SHP77 treated with DMSO at 0.1 percent for 48 hours (cell line): ENCODE results near the gene LRP10.

Experiments used
- DNase-seq: peaks from one replicate; lab custom pipeline; 2025; lab: John Stamatoyannopoulos, UW

LRP10 gene

GRCh38 chr14:22919601-22919921 is 48.0 kb downstream of the LRP10 start:
- DNase-seq = no peak

DNA sequence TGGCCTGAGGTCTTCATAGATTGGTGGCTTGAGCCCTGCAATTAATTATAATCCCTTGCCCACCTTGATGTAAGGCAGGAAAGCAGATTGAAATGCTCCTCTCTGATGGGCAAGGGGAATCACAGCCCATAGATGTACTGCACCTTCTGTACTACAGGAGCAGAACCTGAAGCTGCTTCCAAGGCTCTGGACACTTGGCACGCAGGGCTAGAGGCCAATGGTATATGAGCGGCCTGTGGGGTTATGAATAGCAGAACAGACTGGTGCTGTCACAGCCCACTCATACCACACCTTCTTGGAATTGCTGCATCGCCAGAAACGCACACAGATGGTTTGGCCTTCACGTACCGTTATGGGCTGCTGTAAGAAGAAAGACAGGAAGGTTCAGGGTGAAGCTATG is 49.2 kb downstream of the LRP10 start:
- no peak for DNase-seq

GRCh38 chr14:22922294-22922693 is 50.8 kb downstream of the LRP10 start:
- DNase-seq = no peak

DNA sequence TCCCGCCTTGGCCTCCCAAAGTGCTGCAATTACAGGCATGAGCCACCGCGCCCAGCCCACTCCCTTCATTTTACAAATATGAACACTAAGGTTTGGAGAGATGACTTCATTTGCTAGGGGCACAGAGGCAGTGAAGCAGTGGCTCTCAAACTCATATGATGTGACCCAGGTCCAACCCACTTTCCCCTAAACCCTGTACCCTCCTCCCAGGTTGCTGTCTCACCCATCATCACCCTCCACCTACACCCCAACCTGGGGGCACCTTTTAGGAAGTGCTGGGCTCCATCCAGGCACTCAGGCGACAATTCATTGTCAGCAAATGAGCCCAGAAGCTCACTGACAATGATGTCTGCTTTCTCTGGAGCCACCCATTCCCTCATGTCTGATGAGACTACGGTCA is 52.2 kb downstream of the LRP10 start:
- no peak for DNase-seq

- no peak for DNase-seq
Measured at GRCh38 chr14:22925513-22925912, 54.0 kb downstream of the LRP10 start.

DNA sequence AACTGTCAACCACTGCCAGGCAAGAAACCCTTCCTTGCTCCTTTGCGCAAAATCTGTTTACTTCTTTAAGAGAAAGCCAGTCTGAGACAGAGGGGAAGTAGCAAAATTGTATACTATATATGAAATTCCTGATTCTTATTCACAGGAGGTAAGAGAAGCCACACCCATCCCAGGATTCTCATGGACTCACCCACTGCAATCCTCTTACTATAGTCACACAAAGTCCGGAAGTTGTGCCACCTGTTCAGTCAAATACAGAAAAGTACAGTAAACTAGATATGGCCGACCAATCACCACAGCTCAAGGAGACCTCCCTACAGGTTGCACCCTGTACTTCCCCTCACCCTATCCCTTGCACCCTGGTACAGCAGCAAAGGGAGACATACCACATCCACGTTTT is 54.8 kb downstream of the LRP10 start:
- DNase-seq = no peak

- no peak for DNase-seq
Measured at GRCh38 chr14:22928237-22929103, 56.9 kb downstream of the LRP10 start.

GRCh38 chr14:22929104-22929960 is 57.8 kb downstream of the LRP10 start, which contains the start of gene PRMT5:
Gene PRMT5 (minus strand): TSS chr14:22929376. CDS start chr14:22929361, 15 bp downstream.
- peak; percentile 100 for DNase-seq

GRCh38 chr14:22929961-22930364 is 58.4 kb downstream of the LRP10 start:
- no peak for DNase-seq
